ENCODE data around the gene NOXRED1. TPM values are rescaled to one million over a fixed set of nuclear protein-coding genes. Genes with fewer than 3 reads are reported as not detected.
"Not testable (repeated sequence)": the region's sequence is repeated elsewhere in the genome, so short reads cannot be mapped to it uniquely, and the experiment has no call there.

Gene NOXRED1
- total RNA-seq, 1 donor from 2014 or later: 0.04 TPM

- TF ChIP-seq, protein P1, sequence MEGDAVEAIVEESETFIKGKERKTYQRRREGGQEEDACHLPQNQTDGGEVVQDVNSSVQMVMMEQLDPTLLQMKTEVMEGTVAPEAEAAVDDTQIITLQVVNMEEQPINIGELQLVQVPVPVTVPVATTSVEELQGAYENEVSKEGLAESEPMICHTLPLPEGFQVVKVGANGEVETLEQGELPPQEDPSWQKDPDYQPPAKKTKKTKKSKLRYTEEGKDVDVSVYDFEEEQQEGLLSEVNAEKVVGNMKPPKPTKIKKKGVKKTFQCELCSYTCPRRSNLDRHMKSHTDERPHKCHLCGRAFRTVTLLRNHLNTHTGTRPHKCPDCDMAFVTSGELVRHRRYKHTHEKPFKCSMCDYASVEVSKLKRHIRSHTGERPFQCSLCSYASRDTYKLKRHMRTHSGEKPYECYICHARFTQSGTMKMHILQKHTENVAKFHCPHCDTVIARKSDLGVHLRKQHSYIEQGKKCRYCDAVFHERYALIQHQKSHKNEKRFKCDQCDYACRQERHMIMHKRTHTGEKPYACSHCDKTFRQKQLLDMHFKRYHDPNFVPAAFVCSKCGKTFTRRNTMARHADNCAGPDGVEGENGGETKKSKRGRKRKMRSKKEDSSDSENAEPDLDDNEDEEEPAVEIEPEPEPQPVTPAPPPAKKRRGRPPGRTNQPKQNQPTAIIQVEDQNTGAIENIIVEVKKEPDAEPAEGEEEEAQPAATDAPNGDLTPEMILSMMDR (IDR thresholded peaks at IDR 0.05; ENCODE audit: insufficient read depth, low read length, poor library complexity, severe bottlenecking): no peak
- DNase-seq (ENCODE audit: low read depth): no peak
- H3K27me3 ChIP-seq (ENCODE audit: control insufficient read depth, insufficient read depth, low read length): no peaks in the 10 kb centered on the region
- no peak overlapping the region for H3K4me3 ChIP-seq (ENCODE audit: low read depth, low read length)
- H3K36me3 ChIP-seq (ENCODE audit: control insufficient read depth, insufficient read depth, low read length): peaks cover 2% of the 10 kb centered on the region
These were observed 2.1 kb downstream of the NOXRED1 start for GRCh38 chr14:77421201-77421600.

DNA sequence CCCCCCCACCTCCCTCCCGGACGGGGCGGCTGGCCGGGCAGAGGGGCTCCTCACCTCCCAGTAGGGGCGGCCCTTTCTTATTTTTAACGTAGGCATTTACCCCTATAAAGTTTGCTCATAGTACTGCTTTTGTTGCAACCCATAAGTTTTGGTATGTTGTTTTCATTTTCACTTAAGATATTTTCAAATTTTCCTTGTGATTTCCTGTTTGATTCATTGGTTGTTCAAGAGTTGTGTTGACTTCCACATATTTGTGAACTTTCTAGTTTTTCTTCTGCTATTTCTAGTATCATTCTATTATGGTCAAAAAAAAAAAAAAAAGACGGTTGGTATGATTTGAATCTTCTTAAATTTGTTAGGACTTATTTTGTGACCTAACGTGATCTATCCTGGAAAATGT is 6.5 kb downstream of the NOXRED1 start:
- TF ChIP-seq, protein P1 (IDR thresholded peaks at IDR 0.05; ENCODE audit: insufficient read depth, low read length, poor library complexity, severe bottlenecking): no peak

DNA sequence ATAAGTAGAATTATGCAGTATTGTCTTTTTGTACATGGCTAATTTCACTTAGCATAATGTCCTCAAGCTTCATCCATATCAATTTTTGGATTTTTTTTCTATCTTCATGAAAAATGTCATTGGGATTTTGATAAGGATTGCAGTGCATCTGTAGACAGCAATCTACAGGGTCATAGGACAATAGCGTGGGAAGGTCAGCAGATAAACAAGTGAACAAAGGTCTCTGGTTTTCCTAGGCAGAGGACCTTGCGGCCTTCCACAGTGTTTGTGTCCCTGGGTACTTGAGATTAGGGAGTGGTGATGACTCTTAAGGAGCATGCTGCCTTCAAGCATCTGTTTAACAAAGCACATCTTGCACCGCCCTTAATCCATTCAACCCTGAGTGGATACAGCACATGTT is 7.2 kb downstream of the NOXRED1 start:
- H3K36me3 ChIP-seq (ENCODE audit: control insufficient read depth, insufficient read depth, low read length); H3K27me3 ChIP-seq (ENCODE audit: control insufficient read depth, insufficient read depth, low read length); DNase-seq (ENCODE audit: low read depth); H3K4me3 ChIP-seq (ENCODE audit: low read depth, low read length): not testable (repeated sequence)

More for the DNA sequence above, 6.5 kb downstream of the NOXRED1 start:
- no peaks in the 10 kb centered on the region for H3K27me3 ChIP-seq (ENCODE audit: control insufficient read depth, insufficient read depth, low read length)
- H3K4me3 ChIP-seq (ENCODE audit: low read depth, low read length): no peak overlapping the region
- H3K36me3 ChIP-seq (ENCODE audit: control insufficient read depth, insufficient read depth, low read length): no peaks in the 10 kb centered on the region
- DNase-seq (ENCODE audit: low read depth): no peak

DNA sequence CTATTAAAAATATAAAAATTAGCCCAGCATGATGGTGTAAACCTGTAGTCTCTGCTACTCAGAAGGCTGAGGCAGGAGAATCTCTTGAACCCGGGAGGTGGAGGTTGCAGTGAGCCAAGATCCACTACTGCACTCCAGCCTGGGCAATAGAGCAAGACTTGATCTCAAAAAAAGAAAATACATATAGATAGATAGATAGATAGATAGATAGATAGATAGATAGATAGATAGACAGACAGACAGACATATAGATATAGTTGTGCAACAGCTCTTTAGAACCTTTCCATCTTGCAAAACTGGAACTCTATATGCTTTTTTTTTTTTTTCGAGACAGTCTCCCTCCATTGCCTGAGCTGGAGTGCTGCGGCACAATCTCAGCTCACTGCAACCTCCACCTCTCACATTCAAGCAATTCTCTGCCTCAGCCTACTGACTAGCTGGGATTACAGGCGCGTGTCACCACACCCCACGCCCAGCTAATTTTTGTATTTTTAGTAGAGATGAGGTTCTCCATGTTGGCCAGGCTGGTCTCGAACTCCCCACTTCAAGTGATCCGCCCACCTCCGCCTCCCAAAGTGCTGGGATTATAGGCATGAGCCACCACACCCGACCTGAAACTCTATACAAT is 7.8 kb downstream of the NOXRED1 start:
- H3K27me3 ChIP-seq (ENCODE audit: control insufficient read depth, insufficient read depth, low read length); DNase-seq (ENCODE audit: low read depth); H3K4me3 ChIP-seq (ENCODE audit: low read depth, low read length); H3K36me3 ChIP-seq (ENCODE audit: control insufficient read depth, insufficient read depth, low read length): not testable (repeated sequence)

GRCh38 chr14:77409131-77409533 is 14.2 kb downstream of the NOXRED1 start:
- no peak for DNase-seq (ENCODE audit: low read depth)
- no peak overlapping the region for H3K4me3 ChIP-seq (ENCODE audit: low read depth, low read length)
- TF ChIP-seq, protein P1 (IDR thresholded peaks at IDR 0.05; ENCODE audit: insufficient read depth, low read length, poor library complexity, severe bottlenecking): no peak
- H3K27me3 ChIP-seq (ENCODE audit: control insufficient read depth, insufficient read depth, low read length): no peaks in the 10 kb centered on the region
- H3K36me3 ChIP-seq (ENCODE audit: control insufficient read depth, insufficient read depth, low read length): no peaks in the 10 kb centered on the region

- Histone ChIP-seq H3K4me3 (ENCODE audit: low read depth, low read length) (no peak overlapping the region), H3K36me3 (ENCODE audit: control insufficient read depth, insufficient read depth, low read length) (no peaks in the 10 kb centered on the region), H3K27me3 (ENCODE audit: control insufficient read depth, insufficient read depth, low read length) (no peaks in the 10 kb centered on the region)
- TF ChIP-seq, protein P1 (IDR thresholded peaks at IDR 0.05; ENCODE audit: insufficient read depth, low read length, poor library complexity, severe bottlenecking): no peak
- DNase-seq (ENCODE audit: low read depth): no peak
These were observed 16.2 kb downstream of the NOXRED1 start for GRCh38 chr14:77407158-77407557.

DNA sequence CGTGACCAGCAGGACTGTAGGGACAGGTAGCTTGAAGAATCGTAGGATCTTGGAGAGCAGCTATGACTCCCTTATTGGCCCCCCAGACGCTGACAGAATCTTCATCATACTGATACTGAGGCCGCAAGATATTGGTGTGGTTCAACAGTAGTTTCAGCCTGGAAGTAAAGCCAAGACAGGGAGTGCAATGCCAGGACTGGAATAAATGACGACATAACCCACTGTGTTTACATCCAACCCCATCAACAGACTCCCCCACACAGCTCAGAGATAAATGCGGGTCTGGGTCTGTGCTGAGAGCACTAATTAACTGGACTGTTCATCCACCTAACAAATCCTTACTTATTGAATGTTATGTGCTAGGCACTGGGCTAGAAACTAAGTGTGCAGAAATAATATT is 16.6 kb downstream of the NOXRED1 start:
- DNase-seq (ENCODE audit: low read depth): no peak
- no peaks in the 10 kb centered on the region for H3K27me3 ChIP-seq (ENCODE audit: control insufficient read depth, insufficient read depth, low read length)
- H3K36me3 ChIP-seq (ENCODE audit: control insufficient read depth, insufficient read depth, low read length): no peaks in the 10 kb centered on the region
- TF ChIP-seq, protein P1 (IDR thresholded peaks at IDR 0.05; ENCODE audit: insufficient read depth, low read length, poor library complexity, severe bottlenecking): no peak
- H3K4me3 ChIP-seq (ENCODE audit: low read depth, low read length): no peak overlapping the region

Data from kidney epithelial cell (primary cell).